Activated CD4-positive, alpha-beta T cell treated with anti-CD3 and anti-CD28 coated beads, Interleukin-10, Interleukin-2, amounts not matched to agents 100 ng/mL and 50 ng/mL, durations not matched to agents 16 hours and 8 hours (primary cell): ENCODE data around the gene TBC1D9B.

Experiments
- DNase-seq: peaks from one replicate; pipeline ENCODE4 v3.0.0-alpha.2; 2020

Gene TBC1D9B

GRCh38 chr5:179868541-179868940 lies 39.2 kb downstream of the TBC1D9B start:
- DNase-seq, result no peak

GRCh38 chr5:179867476-179867875 lies 40.2 kb downstream of the TBC1D9B start:
- no peak for DNase-seq

GRCh38 chr5:179867079-179867465 lies 40.6 kb downstream of the TBC1D9B start:
- no peak for DNase-seq

- peak; percentile 56 for DNase-seq
Observed at GRCh38 chr5:179866241-179867078, 41.2 kb downstream of the TBC1D9B start.

GRCh38 chr5:179865491-179866240 lies 42.0 kb downstream of the TBC1D9B start:
- DNase-seq, result no peak

GRCh38 chr5:179864686-179865085 lies 43.0 kb downstream of the TBC1D9B start:
- DNase-seq, result no peak

GRCh38 chr5:179863449-179864085 lies 44.1 kb downstream of the TBC1D9B start:
- DNase-seq, result no peak

GRCh38 chr5:179862891-179863290 lies 44.8 kb downstream of the TBC1D9B start:
- no peak for DNase-seq

- DNase-seq, result no peak
Observed at GRCh38 chr5:179862296-179862695, 45.4 kb downstream of the TBC1D9B start.

GRCh38 chr5:179860301-179860700 lies 47.4 kb downstream of the TBC1D9B start:
- no peak for DNase-seq

GRCh38 chr5:179858586-179859427 lies 48.9 kb downstream of the TBC1D9B start, which contains the start of gene MRNIP:
Gene MRNIP, minus strand, starts transcription at chr5:179858817. Its CDS starts 21 bp downstream, at chr5:179858796.
- peak; percentile 94 for DNase-seq

- DNase-seq, result peak; percentile 51
Observed at GRCh38 chr5:179858241-179858585, 49.5 kb downstream of the TBC1D9B start.

- no peak for DNase-seq
Observed at GRCh38 chr5:179854356-179854755, 53.3 kb downstream of the TBC1D9B start.

- no peak for DNase-seq
Observed at GRCh38 chr5:179852993-179853547, 54.6 kb downstream of the TBC1D9B start.

GRCh38 chr5:179841621-179842020 lies 66.1 kb downstream of the TBC1D9B start:
- no peak for DNase-seq

- DNase-seq, result no peak
Observed at GRCh38 chr5:179840766-179841165, 66.9 kb downstream of the TBC1D9B start.

GRCh38 chr5:179840321-179840720 lies 67.4 kb downstream of the TBC1D9B start:
- DNase-seq, result no peak

- DNase-seq, result no peak
Observed at GRCh38 chr5:179839328-179840256, 68.1 kb downstream of the TBC1D9B start.

- DNase-seq, result no peak
Observed at GRCh38 chr5:179837076-179838011, 70.4 kb downstream of the TBC1D9B start.
